ENCODE data around the gene GABRR1. TPM values are rescaled to one million over a fixed set of nuclear protein-coding genes. Genes with fewer than 3 reads are reported as not detected.

GABRR1 gene
- polyA plus RNA-seq, 3 donors: not detected

- H3K4me3 Mint-ChIP-seq: peak overlapping the region; percentile 83 to 90
Measured at GRCh38 chr6:89145091-89145955, 71.8 kb downstream of the GABRR1 start.

GRCh38 chr6:89144354-89144906 is 72.7 kb downstream of the GABRR1 start:
- WGBS (ENCODE audit: insufficient coverage): no CpG with 5 or more reads among the region's 2 CpGs
- H3K4me1 ChIP-seq (ENCODE audit: control insufficient read depth in 1 of 2, insufficient read depth in 2 of 2, low read length in 2 of 2): peaks cover 8 to 21% of the 10 kb centered on the region in 2 donors
- intact Hi-C loops (cut with micrococcal nuclease): no loop called here
- TF ChIP-seq, protein P1, sequence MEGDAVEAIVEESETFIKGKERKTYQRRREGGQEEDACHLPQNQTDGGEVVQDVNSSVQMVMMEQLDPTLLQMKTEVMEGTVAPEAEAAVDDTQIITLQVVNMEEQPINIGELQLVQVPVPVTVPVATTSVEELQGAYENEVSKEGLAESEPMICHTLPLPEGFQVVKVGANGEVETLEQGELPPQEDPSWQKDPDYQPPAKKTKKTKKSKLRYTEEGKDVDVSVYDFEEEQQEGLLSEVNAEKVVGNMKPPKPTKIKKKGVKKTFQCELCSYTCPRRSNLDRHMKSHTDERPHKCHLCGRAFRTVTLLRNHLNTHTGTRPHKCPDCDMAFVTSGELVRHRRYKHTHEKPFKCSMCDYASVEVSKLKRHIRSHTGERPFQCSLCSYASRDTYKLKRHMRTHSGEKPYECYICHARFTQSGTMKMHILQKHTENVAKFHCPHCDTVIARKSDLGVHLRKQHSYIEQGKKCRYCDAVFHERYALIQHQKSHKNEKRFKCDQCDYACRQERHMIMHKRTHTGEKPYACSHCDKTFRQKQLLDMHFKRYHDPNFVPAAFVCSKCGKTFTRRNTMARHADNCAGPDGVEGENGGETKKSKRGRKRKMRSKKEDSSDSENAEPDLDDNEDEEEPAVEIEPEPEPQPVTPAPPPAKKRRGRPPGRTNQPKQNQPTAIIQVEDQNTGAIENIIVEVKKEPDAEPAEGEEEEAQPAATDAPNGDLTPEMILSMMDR (IDR thresholded peaks at IDR 0.05): no peak
- H3K27me3 ChIP-seq (ENCODE audit: control insufficient read depth in 2 of 2, insufficient read depth in 2 of 2, low read length in 2 of 2): no peaks in the 10 kb centered on the region
- H3K9me3 ChIP-seq (replicated peaks in 1 of 2; ENCODE audit: control insufficient read depth in 1 of 2, insufficient read depth in 1 of 2, low read length in 2 of 2): no peaks in the 10 kb centered on the region
- H4K20me1 ChIP-seq (ENCODE audit: insufficient read depth, low read length): no peaks in the 10 kb centered on the region
- Mint-ChIP-seq H3K27me3 (ENCODE audit: low read depth in 3 of 3) (no peaks in the 10 kb centered on the region), H3K27ac (no peak overlapping the region), H3K9me3 (no peaks in the 10 kb centered on the region), H3K36me3 (peaks cover 0 to under 1% of the 10 kb centered on the region in 2 donors), H3K4me1 (peaks cover 13% of the 10 kb centered on the region), H3K4me3 (no peak overlapping the region)
- H3K79me2 ChIP-seq (ENCODE audit: insufficient read depth, low read length): peaks cover 33% of the 10 kb centered on the region
- H3K36me3 ChIP-seq (replicated peaks in 1 of 2; ENCODE audit: control insufficient read depth in 1 of 2, insufficient read depth in 2 of 2, low read length in 2 of 2): no peaks in the 10 kb centered on the region
- H2AFZ ChIP-seq (ENCODE audit: insufficient read depth, low read depth, low read length, poor library complexity, severe bottlenecking): no peak overlapping the region
- H3K27ac ChIP-seq (ENCODE audit: low read depth in 1 of 2, low read length in 2 of 2): no peak overlapping the region
- no peak overlapping the region for H3K9ac ChIP-seq (ENCODE audit: insufficient read depth, low read length, poor library complexity, severe bottlenecking)
- no peak for DNase-seq
- no peak overlapping the region for H3K4me2 ChIP-seq (replicated peaks; ENCODE audit: extremely low read depth, low read length, poor library complexity, severe bottlenecking)
- H3K4me3 ChIP-seq (replicated peaks in 1 of 3; ENCODE audit: low read depth in 2 of 3, low read length in 3 of 3): no peak overlapping the region

More at GRCh38 chr6:89145091-89145955, 71.8 kb downstream of the GABRR1 start:
- Histone ChIP-seq H4K20me1 (ENCODE audit: insufficient read depth, low read length) (no peaks in the 10 kb centered on the region), H3K27me3 (ENCODE audit: control insufficient read depth in 2 of 2, insufficient read depth in 2 of 2, low read length in 2 of 2) (no peaks in the 10 kb centered on the region), H3K4me1 (ENCODE audit: control insufficient read depth in 1 of 2, insufficient read depth in 2 of 2, low read length in 2 of 2) (peaks cover 8 to 21% of the 10 kb centered on the region in 2 donors), H3K4me3 (replicated peaks in 1 of 3; ENCODE audit: low read depth in 2 of 3, low read length in 3 of 3) (peak overlapping the region; percentile 33 to 77 (median 72)), H3K27ac (ENCODE audit: low read depth in 1 of 2, low read length in 2 of 2) (no peak overlapping the region), H3K36me3 (replicated peaks in 1 of 2; ENCODE audit: control insufficient read depth in 1 of 2, insufficient read depth in 2 of 2, low read length in 2 of 2) (no peaks in the 10 kb centered on the region), H3K9ac (ENCODE audit: insufficient read depth, low read length, poor library complexity, severe bottlenecking) (peak overlapping the region; percentile 65), H3K4me2 (replicated peaks; ENCODE audit: extremely low read depth, low read length, poor library complexity, severe bottlenecking) (peak overlapping the region; percentile 90), H3K9me3 (replicated peaks in 1 of 2; ENCODE audit: control insufficient read depth in 1 of 2, insufficient read depth in 1 of 2, low read length in 2 of 2) (no peaks in the 10 kb centered on the region), H2AFZ (ENCODE audit: insufficient read depth, low read depth, low read length, poor library complexity, severe bottlenecking) (peak overlapping the region; percentile 88), H3K79me2 (ENCODE audit: insufficient read depth, low read length) (peaks cover 40% of the 10 kb centered on the region)
- no peaks in the 10 kb centered on the region for H3K9me3 Mint-ChIP-seq
- intact Hi-C loops (cut with micrococcal nuclease): loop anchor here in 1 of 2 donors (5.0 kb wide), 1 partner anchor 163 kb away; no protein-coding TSS in a partner anchor
- H3K4me1 Mint-ChIP-seq: peaks cover 13% of the 10 kb centered on the region
- 0% methylated on average over 13 of the region's 17 CpGs for WGBS (ENCODE audit: insufficient coverage)
- peak overlapping the region in 4 of 7 donors; percentile 45 to 65 (median 54) for H3K27ac Mint-ChIP-seq
- TF ChIP-seq, protein P1 (IDR thresholded peaks at IDR 0.05): no peak
- DNase-seq: peak in 2 of 3 donors; percentile 27 to 39
- H3K27me3 Mint-ChIP-seq (ENCODE audit: low read depth in 3 of 3): no peaks in the 10 kb centered on the region
- H3K36me3 Mint-ChIP-seq: peaks cover 0 to 3% of the 10 kb centered on the region in 2 donors
